GM19328 (cell line): ENCODE measurements around the gene CCDC92.

Source experiments
- ATAC-seq: cut with Tn5 transposase; IDR thresholded peaks from one replicate; pipeline ENCODE4 v1.9.1; 2021; ENCODE audit warnings: mild to moderate bottlenecking, moderate library complexity; ENCODE audit not compliant: unreplicated experiment

CCDC92 gene

DNA sequence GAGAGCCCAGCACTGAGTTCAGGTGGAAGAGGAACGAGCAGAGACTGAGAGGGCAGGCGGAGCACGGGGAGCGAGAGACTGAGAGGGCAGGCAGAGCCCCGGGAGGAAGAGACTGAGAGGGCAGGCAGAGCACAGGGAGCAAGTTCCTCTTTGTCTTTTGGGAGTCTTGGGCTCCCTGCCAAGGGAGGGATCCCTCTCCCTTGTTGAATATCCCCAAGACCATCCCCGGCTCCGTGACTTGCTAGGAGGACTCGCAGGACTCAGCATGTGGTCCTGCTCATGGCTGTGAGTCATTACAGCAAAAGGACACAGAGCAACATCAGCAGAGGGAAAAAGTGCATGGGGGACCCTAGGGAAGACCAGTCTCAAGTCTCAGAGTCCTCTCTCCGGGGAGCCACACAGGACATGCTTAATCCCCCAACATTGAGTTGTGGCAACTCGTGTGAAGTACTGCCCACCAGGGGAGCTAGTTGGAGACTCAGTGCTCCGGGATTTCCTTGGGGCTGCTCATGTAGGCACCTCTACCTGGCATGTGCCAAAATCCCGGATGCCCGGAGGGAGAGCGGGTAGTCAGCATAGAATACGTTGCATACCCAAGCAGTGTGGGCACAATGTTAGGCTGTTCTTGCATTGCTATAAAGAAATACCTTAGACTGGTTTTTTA is 81.0 kb downstream of the CCDC92 start:
- no peak for ATAC-seq

DNA sequence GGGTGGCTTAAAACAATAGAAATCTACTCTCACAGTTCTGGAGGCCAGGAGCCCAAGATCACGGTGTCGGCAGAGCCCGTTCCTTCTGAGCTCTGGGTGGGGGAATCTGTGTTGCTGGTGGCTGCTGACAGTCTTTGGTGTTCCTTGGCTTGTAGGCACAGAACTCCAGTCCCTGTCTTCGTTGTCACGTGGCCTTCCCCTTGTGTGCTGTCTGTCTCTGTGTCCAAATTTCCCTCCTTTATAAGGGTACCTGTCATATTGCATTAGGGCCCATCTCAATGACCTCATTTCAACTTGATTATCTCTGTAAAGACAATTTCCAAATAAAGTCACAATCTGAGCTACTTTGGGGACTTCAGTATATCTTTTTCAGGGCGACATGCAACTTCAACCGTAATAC is 81.6 kb downstream of the CCDC92 start:
- ATAC-seq = no peak

DNA sequence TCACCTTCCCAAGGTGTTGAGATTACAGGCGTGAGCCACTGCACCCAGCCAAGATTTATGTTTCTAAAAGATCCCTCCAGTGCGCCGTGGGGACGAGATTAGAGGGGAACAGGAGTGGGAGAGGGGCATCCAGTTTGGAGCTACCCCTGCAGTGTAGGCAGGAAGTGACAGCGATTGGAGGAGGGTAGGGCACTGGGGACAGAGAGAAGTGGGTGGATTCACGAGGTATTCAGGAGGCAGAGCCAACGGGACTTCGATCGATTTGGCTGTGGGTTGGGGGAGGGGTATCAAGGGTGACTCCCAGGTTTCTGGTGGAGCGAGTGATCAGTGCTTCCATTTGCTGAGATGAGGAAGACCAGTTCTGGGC is 82.1 kb downstream of the CCDC92 start:
- ATAC-seq = no peak

DNA sequence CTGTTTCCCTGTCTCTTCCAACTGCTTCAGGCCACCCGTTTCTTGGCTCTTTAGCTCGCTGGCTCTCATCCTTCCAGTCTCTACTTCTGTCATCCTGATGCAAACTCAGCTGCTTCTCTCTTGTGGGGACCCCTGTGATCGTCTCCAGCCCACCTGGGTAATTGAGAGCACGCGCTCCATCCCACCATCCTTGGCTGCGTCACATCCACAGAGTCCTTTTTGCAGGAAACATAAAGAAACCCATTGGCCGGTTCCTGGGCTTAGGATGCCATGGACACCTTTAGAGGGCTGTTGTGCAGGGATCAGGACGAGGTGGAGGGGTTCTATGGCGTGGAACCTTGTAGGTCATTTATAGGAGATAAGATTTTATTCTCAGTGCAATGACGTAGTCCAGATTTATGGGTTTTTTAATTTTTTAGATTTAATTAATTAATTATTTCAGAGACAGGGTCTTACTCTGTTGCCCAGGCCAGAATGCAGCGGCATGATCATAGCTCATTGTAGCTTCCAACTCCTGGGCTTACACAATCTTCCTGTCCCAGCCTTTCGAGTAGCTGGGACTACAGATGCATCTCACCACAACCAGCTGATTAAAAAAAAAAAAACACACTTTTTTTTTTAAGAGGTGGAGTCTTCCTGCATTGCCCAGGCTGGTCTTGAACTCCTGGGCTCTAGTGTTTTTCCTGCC is 82.6 kb downstream of the CCDC92 start:
- ATAC-seq = no peak

DNA sequence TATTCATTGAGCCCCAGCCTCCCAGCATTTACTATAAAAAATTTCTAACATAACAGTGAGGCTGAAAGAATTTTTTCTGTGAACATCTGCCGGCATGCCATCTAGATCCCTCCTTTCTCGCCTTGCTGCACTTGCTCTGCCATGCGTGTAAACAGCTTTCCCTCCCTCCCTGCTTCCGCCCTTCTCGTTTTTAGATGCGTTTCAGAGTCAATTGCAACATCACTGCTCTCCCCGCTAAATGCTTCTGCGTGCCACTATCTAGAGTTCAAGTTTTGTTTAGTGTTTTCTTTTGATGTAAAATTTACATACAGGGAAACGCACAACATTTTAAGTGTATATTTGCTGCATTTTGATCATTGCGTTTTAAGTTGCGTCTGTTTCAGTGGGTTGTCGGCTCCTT is 83.6 kb downstream of the CCDC92 start:
- ATAC-seq = no peak

DNA sequence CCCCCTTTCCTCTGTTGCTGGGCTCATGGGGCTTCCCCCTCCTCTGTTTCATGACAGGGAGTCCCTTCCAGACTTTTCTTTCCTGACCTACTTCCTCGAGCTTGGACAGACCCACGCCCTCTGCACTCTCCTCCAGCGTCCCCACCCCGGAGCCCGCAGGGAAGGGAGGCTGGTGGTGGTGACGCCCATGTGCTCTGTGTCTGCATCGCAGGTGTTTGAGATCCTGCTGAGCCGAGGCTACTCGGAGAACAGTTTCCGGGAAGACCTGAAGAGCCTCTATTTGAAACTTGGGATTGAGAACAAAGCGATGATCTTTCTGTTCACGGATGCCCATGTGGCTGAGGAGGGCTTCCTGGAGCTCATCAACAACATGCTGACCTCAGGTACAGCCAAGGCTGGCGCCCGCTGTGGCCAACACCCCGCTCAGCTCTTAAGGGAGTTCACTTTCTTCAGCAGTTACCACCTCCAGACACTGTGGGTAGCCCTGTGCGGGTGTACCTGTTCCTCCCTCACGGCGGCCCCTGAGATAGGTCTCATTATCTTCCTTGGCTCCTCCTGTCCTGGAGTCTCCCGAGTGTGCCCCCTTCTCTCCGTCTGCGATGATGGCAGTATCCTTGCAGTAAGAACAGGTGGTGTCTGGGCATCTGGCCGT is 85.6 kb downstream of the CCDC92 start:
- no peak for ATAC-seq

DNA sequence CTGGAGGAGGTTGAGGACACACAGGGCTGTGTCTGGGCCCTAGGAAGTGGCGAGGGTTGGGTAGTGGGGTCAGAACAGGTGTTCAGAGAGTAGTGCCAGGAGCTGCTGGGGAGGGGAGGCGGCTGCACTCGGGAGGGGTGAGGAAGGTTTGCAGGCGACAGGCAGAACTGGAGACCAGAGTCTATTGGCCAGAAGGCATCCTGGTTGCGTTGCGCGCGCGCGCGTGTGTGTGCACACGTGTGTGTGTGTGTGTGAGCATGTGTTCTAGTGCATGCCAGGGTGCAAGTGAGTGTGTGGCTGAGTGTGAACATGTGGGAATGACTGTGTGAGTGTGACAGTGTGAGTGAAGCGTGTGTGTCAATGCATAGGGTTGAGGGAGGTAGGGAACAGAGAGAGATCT is 86.4 kb downstream of the CCDC92 start:
- ATAC-seq = no peak
